ENCODE measurements around the gene RASGRP4.

The RASGRP4 gene

DNA sequence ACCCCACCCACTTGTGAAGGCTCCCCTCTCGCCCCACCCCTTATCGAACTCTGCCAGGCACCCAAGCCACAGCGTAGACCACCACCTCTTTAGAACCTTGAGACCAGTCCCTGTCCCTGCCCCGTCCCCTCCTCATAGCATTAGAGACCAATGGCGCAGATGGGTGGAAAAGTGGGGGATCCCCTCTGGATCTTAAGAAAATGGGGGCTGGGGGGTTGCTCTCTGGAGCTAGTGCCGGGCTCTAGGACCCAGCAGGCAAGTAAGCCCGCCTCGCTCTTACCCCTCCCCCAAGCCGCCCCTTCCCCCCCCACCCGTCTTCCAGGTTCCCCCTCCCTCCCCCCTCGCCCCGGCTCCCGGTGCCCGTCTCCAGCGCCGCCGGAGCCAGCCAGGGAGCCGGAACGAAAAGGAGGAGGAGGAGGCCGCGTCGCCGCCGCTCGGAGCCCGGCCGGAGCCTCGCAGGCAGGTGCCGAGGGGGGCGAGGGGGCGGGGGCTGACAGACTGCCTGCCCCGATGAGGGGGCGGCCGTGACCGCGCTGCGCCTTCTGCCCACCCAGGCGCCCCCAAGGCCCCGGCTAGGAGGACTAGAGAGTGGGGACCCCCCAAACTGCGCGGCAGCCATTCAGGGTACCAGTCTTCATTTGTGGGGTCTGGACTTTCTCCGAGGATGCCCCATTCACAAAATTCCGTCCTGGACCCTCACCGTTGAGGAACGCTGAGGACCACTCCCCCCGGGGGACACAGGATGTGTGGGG is 37.5 kb downstream of the RASGRP4 start, which contains the start of gene SPRED3:
Gene SPRED3 (plus strand): TSS at position 349 of the 752 bp plus-strand sequence. CDS start 1,606 bp downstream, outside the sequence.
- no peak for DNase-seq

DNA sequence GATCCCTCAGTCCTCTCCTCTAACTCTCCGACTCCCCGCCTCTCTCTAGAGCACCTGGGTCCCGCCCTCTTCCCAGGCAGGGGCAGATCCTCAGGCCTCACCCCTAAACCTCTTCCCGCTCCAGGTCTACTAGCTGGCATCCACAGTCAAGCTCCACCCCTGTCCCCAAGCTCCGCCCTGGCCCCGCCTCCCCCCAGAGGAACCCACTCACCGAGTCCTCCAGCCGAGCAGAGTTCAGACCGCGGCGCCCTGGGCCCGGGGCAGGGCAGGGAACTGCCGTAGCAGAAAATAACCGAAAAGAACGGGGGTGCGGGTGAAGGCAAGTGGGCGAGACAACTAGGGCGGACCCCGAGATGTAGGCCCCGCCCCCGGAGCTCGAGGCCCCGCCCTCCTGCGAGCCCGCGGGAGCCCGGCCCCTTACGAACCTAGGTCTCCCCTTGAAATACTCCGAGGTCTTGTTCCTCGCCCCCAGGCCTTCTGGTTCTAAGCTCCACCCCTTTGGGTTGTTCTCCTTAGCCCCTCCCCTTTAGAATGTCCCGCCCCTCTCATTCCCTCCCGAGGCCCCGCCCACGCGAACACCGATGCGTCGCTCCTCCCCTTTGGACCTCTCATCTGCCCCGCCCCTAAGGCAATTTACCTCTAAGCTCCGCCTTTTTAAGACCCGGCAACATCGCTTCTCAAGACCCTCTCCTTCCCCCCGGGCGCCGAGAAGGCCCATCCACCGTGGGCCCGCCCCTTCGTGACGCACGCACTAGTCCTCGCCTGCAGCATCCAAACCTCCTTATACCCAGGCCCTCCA is 38.3 kb downstream of the RASGRP4 start, which contains the start of gene GGN:
Gene GGN (minus strand): TSS at position 485 of the 799 bp plus-strand sequence. CDS start 773 bp downstream, outside the sequence.
- DNase-seq = peak; percentile 69

DNA sequence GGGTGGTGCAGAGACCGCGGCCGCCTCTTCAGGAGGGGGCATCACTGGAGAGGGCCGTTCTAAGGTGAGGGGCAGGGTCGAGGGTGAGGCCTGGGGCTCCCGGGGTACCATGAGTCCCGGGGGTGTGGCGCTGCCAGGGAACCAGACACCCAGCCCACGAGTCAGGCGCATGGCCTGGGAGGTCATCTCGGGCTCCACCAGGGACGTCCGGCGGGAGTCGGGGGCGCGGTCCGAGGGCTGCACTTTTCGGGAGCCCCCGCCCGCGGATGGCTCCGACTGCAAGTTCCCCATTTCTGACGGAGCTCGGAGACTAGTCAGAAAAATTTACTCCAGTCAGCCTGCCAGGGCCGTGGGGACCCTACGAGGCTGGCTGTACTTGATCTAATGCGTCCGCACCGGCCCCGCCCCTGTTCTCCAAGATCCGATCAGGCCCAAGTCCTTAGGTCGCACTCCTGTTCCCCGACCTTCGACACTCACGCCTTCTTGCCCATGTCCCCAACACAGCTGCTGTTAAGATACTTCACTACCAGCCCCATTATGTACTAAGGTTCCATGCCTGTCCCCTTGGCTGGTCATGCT is 39.0 kb downstream of the RASGRP4 start:
- peak; percentile 53 for DNase-seq

DNA sequence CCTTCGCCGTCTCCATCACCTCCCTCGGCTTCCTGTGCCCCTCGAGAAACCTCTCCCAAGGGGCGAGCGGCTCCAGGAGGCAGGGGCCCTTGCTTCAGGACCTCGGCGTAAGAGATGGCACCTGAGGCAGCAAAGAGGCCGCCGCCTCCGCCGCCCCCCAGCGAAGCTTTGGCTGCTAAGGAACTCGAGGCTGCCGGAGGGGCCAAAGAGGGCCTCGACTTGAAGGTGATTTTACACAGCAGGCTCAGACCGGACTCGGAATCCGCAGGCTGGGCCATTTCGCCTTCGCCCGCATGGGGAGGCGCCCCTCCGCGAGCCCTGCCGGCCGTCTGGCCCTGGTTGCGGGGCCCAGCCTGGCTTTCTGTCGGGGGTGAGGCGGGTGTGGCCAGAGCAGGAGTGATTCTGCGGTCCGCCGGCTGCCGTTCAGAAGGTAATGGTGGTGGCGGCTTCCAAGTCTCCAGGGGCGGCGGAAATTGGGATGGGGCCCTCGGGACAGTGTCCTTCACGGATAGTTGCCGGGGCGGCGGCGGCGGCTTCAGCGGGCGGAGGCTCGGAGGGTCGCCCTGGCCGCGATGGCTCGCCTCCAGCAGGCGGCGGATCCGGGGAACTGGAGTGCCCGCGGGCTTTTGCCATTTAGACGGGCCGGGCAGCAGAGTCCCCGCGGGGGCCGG is 39.6 kb downstream of the RASGRP4 start:
- DNase-seq = no peak

DNA sequence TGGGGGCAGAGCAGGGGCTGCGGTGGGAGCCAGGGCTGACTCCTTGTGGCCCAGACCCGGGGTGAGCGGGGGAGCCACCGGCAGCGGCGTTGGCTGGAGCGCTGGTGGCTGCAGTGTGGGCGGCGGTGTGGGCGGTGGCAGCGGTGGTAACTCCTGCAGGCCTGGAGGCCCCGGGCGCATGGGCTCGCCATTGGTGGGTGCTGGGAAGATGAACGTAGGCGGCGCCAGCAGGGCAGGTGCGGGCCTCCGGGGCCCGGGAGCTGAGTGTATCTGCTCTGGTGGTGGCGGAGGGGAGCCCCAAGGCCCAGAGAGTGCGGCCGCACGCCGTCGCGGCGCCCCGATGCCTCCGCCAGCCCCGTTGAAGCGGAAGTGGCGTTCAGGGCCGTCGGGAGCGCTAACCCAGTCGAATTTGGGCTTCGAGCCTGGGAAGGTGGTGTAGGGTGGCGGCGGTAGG is 40.2 kb downstream of the RASGRP4 start:
- peak; percentile 29 for DNase-seq

DNA sequence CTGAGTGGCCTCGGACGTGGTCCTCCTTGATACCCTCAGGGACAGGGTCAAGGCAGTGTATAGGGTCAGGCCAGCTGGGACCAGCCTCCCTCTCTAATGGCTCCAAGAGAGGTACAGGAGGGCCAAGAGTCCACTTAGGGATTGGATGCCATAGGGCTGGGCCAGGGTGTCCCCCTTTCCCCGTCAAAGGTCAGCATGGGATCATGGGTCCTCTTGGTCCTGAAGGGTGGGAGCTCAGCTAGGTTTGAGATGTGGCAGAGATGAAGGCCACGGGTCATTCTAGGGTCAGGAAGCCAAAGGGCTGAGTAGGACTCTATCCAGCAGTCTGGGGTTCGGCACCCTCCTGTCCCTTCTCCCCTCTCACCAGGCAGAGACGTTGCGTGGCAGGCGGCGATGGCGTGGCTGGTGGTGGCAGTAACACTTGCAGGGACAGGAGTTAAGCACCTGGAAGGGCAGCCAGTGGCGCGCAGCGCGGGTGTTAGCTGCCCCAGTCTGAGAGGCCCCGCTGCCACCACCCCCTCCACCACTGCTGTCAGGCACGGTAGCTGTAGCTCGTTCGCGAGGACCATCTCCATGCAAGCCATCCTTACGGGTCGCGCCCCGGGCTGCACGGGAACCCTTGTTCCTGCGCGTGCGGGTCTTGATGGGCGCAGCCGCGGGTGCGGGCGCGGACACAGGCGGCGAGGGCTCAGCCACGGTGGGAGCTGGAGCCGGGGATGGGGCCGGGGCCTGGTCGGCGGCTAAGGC is 40.8 kb downstream of the RASGRP4 start:
- DNase-seq = no peak

DNA sequence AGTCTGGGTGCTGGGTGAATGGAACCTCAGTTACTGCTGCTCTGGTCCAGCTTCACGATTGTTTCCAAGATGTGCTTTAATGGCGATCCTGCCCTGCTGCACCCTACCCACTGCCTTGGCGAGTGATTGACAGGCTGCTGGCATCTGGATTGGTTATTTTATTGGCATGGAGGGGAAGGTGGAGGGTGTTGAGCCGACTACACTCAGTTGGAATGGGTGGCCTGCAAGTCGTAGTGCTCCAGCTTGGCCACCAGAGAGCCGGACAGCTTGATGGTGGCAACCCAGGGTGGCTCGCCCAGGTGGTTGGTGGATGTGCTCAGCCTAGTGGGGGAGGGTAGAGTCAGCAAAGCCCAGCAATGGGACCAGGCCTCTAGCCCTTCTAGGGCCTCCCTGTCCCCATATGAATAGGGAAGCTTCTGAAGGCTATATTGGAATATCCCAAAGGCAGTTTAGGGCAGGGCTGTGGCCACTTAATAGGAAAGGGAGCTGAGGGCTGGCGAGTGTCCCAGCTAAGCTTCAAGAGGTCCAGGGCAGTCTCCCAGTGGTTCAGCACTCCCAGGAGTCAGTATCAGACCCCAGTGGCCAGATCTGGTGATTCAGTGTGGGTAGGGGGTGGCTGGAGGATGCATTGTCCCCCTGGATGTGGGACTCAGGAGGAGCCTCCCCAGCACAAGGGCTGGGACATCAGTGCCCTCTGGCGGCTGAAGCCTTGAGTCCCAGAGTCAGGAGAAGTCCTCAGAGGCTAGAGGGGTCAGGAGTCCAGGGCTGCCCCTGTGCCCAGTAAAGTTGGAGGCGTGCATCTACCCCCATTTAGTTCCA is 41.6 kb downstream of the RASGRP4 start:
- DNase-seq = peak; percentile 33

DNA sequence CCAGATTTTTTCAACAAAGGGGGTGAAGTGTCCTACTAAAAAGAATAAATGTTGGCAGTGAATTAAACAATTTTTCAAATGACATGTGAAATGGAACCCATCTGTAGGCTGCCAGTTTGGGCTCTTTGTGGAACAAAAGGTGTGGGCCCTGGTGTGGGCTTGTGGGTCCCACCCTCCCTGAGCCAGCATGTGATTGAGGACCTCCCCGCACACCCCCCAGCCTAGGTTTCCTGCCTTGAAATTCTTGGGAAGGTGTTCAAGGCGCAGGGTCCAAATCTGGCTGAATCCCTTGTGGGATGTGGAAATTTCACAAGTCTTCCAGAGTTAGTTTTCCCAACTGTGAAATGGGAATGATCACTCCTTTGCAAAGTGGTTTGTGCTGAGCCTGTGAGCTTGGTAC is 42.3 kb downstream of the RASGRP4 start:
- no peak for DNase-seq

DNA sequence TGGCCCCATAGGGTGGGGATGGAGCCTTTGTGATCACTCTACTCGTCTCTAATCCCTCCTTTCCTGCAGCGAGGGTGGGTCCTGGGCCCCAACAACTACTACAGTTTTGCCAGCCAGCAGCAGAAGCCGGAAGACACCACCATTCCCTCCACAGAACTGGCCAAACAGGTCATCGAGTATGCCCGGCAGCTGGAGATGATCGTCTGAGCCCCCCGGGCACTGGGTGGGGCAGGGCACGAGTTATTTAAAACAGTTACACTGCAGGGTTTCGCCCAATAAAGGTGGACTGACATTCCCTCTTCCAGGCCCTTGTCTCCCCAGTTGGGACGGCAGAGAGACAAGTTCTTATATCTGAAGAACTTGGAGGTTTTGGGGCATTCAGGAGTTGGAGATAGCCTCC is 42.8 kb downstream of the RASGRP4 start:
- DNase-seq = no peak

DNA sequence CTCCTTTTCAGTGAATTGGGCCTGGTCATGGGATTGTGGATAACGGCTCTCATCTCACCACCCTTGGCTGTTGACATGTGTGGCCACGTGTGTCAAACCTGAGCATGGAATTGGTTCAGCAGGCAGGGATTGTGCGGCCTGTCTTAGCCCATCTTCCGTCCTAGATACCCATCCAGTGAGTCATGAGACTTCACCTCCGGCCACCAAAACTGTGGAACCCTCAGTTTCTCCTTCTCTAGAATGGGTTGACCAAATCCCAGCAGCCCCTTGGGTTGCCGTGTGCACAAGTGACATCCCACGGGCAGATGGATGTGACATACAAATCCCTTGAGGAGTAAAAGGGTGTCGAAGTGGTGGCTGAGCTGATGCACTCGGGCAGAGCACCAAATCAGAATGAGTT is 44.9 kb downstream of the RASGRP4 start:
- DNase-seq = no peak

DNA sequence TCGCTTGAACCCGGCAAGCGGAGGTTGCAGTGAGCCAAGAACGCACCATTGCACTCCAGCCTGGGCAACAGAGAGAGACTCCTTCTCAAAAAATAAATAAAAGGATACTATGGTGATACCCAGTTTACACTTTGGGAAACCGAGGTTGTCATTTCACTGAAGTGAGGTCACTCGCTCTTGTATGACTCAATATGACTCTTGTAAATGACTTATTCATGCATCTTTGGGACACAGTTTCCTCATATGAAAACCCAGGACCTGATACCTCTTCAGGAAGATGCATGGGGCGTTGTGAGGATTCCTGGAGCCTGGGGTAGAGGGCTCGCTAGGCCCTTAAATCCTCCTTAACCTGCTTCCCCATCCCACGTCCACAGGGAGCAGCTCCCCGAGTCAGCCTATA is 47.2 kb downstream of the RASGRP4 start:
- no peak for DNase-seq

DNA sequence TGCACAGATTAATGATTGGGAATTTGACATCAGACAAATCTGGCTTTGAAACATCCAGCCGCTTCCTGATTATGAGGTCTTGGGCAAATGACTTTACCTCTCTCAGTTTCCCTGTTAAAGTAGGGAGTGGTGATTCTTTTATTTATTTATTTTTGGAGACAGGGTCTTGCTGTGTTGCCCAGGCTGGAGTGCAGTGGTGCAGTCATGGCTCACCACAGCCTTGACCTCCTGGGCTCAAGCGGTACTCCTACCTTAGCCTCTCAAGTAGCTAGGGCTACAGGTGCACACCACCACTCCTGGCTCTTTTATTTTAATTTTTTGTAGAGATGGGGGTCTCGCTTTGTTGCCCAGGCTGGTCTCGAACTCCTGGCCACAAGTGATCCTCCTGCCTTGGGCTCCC is 49.0 kb downstream of the RASGRP4 start:
- no peak for DNase-seq

DNA sequence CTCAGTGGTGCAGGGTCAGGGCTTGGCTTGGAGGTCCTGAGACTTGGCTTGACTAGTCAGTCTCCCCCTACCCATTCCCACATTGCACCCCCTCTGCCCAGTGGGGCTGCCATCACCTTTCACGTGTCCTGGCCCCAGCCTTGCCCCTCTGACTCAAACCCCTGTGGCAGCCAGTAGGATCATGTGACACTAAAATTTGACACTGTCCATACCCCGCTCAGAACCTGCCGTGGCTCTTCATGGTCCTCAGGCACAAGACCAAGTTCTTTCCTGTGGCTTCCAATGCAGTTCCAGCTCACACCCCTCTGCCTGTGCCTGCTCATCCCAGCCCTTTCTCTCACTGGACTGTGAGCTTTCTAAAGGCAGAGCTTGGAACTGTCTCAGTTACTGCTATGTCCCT is 49.4 kb downstream of the RASGRP4 start:
- no peak for DNase-seq

DNA sequence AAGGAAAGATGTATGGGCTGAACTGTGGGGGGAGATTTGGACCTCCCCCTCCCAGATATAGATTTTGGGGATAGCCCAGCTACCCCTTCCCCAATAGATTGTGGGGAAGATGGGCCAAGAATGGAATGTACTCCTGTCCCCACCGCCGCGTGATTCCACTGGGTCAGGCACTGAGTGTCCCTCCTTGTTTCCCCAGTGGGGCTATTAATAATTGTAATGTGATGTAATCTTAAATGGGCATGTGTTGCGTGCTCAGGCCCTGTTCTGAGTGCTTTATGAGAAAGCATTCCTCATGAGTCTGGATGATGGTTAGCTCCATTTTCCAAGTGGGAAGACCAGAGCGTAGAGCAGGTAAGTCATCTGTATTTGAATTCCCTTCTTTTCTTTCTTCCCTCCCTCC is 50.3 kb downstream of the RASGRP4 start:
- no peak for DNase-seq

DNA sequence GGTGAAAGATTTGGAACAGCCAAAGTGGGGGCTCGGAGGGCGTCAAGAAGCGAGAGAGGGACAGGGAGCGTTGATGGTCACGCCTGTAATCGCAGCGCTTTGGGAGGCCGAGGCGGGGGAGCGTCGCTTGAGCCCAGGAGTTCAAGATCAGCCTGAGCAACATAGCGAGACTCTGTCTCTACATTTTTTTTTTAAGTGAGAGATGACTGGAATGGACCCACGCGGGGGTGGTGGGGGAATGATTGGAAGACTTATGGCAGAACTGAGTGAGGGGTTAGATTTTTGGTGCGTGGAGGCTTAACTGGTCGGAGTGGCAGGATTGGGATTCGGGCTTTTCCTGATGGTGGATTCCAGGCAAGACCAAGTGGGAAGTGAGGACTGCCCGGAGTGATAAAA is 50.9 kb downstream of the RASGRP4 start:
- DNase-seq = no peak

DNA sequence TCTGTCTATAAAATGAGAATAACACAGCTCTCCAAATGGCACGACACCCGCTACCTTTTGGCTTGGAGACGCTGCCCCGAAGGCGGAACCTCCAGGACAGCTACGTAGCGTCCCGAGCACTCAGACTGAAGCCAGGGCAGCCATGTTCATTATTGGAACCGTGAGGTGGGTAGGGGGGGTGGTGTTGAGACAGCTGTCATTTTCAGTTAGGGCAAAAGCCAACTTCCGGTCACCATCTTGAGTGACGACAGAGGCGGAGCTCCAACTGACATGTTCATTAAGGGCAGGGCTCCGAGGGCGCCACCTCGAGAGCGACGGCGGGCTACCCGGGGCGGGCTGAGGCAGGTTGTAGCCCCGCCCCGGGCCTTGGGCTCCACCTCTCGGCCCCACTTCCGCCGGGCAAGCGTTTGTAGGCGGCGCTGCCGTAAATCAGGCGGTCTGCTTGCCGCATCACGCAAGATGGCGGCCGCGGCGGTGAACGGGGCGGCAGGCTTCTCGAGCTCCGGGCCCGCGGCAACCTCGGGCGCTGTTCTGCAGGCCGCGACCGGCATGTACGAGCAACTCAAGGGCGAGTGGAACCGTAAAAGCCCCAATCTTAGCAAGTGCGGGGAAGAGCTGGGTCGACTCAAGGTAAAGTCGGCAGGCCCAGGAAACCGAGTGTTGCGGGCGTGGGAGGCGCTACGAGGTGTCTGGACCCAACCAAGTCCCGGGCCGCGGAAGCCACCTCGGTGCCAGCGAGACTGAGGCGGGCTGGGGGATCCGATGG is 51.5 kb downstream of the RASGRP4 start, which contains the start of gene PSMD8:
Gene PSMD8 (plus strand): TSS at position 240 of the 766 bp plus-strand sequence. CDS start 31 bp downstream, at position 271.
- peak; percentile 100 for DNase-seq

DNA sequence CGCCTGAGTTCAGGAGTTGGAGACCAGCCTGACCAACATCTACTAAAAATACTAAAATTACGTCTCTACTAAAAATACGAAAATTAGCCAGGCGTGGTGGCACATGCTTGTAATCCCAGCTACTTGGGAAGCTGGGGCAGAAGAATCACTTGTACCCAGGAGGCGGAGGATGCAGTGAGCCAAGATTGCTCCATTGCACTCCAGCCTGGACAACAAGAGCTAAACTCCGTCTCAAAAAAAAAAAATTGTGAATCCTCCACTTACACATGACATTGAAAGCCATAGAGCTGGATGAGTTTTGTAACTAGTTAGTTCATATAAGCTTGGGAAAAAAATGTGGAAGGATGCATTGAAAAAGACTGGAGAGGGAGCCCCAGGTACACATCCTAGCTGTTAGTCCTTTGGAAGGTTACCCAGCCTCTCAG is 52.1 kb downstream of the RASGRP4 start:
- no peak for DNase-seq

DNA sequence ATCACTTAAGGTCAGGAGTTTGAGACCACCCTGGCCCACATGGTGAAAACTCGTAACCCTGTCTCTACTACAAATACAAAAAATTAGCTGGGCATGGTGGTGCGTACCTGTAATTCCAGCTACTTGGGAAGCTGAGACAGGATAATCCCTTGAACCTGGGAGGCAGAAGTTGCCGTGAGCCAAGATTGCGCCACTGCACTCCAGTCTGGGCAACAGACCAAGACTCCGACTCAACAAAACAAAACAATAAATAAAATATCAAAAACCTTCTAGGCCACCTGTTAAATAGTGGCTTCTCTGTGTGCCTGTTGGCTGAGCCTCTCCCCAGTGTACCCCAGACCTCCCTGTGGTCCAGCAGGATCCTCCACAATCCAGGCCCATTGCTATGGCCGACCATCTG is 54.9 kb downstream of the RASGRP4 start:
- no peak for DNase-seq

DNA sequence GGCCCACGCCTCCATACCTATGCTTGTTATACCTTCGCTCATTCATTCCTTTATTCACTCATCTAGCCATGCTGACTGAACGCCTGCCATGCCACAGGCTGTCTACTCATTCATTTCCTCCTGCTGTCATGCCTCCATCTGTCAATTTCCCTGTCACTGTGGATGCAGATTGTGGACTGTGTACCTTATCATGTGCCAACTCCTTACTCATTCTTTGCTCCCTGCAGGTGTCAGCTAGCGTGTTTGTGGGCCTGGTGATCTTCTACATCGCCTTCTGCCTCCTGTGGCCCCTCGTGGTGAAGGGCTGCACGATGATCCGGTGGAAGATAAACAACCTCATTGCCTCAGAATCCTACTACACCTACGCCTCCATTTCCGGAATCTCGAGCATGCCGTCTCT is 55.7 kb downstream of the RASGRP4 start:
- DNase-seq = no peak

DNA sequence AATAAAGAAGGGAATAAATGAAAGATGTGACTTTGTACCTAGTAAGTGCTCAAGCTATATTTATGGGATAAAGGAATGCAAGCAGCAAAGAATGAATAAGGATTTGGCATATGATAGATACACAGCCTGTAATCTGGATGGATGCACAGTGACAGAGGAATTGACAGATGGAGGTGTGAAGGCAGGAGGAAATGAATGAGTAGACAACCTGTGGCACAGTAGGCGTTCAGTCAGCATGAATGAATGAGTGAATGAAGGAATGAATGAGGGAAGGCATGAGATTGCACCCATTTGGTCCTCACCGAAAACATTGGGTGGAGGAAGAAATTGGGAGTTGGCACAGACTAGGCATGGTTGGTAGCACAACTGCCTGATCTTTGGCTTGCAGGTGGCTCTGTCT is 56.4 kb downstream of the RASGRP4 start:
- DNase-seq = no peak
